ENCODE results near the gene KCTD6. TPM values are rescaled to one million over a fixed set of nuclear protein-coding genes. Genes with fewer than 3 reads are reported as not detected.

KCTD6 gene
- 11.7 and 14.0 TPM in 2 replicates for total RNA-seq
- 5.2 TPM for polyA plus RNA-seq (2012)

DNA sequence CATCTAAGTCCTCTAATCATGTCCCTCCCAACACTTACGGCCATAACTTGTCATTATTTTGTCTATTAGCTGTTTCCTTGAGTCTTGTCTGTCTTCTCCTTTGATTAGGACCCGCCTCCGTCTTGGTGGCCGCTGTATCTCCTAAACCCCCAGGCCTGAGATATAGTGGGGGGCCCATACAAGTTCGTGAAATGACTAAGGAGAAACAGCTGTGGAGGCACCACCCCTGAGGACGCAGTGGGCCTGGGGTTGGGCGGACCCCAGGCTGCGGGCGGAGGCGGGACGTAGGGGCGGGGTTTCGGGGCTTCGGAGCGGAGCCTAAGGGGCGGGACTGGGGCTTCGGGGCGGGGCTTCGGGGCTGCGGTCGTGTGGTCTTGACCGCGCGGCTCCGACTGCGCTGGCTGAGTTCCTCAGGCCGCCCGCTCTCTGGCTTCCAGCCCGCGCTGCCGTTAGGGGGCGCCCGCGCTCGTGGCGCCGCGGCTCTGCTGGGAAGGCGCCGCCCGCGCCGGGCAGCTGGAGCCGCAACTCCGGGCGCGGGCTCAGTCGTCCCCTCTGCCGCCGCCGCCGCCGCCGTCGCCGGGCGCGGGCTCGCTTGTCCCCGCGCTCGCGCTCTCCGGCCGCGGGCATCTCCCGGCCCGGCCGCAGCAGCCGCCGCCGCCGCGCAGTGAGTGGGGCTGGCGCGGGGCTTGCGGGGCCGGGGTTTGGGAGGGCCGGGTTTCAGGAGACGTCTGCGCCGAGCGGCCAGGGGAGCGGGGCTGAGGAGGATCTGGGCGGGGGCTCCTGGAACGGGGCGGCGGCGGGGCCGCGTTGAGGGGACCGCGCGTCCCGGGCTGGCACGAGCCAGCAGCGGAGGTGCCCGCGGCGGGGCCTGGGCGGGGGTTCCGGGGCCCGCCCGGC lies at the start of gene KCTD6:
KCTD6 (plus strand) TSS at position 591 of the 897 bp plus-strand sequence. CDS start 6,660 bp downstream, outside the sequence.
- peak; percentile 93 for DNase-seq (ENCODE audit: low read depth)

DNA sequence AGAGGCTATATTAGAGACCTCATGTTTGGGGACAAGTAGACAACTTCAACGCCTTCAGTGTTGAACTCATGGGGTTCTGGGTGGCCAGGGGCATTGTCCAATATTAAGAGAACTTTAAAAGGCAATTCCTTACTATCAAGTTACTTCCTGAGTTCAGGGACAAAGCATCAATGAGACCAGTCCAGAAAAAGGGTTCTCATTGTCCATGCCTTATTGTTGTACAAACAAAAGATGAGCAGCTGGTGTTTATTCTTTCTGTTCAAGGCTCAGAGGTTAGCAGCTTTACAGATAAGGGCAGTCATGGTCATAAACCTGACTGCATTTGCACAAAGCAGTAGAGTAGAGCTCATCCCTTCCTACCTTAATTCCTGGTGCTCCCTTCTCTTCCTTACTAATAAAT lies 39.7 kb upstream of the KCTD6 start:
- no peak for DNase-seq (ENCODE audit: low read depth)

GRCh38 chr3:58459160-58459559 lies 32.7 kb upstream of the KCTD6 start:
- DNase-seq (ENCODE audit: low read depth): no peak

DNA sequence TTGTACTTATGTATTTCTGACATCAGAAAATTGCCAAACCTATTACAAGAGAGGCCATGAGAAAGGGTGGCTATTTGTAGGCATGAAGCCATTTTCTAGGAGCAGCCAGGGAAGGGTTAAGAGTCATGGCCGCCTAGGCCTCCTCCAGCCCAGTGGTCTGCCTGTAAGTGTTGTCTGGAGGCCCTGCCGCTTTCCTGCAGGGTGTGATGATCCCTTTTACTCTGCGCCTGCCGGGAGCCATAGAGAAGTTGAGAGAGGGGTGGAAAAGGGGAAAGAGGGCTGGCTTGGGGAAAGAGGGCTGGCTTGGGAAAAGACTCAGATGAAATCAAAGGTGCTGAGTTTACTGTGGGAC lies 29.1 kb upstream of the KCTD6 start:
- no peak for DNase-seq (ENCODE audit: low read depth)

- DNase-seq (ENCODE audit: low read depth): peak; percentile 94
These were observed 28.5 kb upstream of the KCTD6 start for GRCh38 chr3:58463181-58463941.

DNA sequence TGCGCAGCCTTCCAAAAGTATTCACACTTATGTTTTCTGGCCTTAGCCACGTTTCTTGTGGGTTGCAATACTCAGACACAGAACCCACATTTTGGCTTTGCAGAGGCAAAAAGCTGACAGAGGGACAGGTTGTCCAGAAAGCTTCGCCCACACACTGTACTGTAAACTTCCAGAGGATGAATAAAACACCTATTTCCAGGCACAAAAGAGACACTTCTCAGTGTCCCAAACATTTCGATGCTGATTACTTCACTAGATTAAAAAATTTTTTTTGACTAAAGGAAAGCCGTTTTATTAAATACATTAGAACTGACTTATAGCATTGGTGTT lies 28.0 kb upstream of the KCTD6 start:
- no peak for DNase-seq (ENCODE audit: low read depth)

DNA sequence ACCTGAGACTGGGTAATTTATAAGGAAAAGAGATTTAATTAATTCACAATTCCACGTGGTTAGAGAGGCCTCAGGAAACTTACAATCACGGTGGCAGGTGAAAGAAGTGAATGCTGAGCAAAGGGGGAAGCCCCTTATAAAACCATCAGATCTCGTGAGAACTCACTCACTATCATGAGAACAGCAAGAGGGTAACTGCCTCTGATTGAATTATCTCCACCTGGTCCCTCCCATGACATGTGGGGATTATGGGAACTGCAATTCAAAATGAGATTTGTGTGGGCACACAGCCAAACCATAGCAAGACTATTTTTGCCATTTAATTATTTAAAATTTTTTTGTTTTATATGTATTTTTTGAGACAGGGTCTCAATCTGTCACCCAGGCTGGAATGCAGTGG lies 27.0 kb upstream of the KCTD6 start:
- DNase-seq (ENCODE audit: low read depth): no peak

- DNase-seq (ENCODE audit: low read depth): no peak
These were observed 24.9 kb upstream of the KCTD6 start for GRCh38 chr3:58466899-58467563.

DNA sequence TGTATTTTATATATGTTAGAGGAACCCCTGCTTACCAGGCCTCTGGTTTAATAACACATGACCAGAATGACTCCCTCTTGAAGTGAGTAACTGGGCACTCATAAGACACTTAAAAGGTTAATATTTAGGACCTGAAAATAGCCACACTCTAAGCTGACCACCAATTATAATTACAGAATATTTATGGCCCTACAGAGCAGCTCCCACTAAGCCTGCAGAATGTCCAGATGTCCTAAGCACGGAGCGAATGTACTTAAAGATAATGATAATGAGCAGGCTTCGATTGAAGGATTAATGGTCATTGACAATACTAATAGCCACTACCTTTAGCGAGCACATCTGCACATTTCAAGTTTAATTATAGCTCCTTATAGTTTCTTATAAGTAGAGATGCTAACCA lies 22.8 kb upstream of the KCTD6 start:
- no peak for DNase-seq (ENCODE audit: low read depth)

GRCh38 chr3:58470363-58471024 lies 21.4 kb upstream of the KCTD6 start:
- no peak for DNase-seq (ENCODE audit: low read depth)

- DNase-seq (ENCODE audit: low read depth): peak; percentile 83
These were observed 20.6 kb upstream of the KCTD6 start for GRCh38 chr3:58471025-58471887.

- DNase-seq (ENCODE audit: low read depth): no peak
These were observed 18.6 kb upstream of the KCTD6 start for GRCh38 chr3:58473275-58473674.

DNA sequence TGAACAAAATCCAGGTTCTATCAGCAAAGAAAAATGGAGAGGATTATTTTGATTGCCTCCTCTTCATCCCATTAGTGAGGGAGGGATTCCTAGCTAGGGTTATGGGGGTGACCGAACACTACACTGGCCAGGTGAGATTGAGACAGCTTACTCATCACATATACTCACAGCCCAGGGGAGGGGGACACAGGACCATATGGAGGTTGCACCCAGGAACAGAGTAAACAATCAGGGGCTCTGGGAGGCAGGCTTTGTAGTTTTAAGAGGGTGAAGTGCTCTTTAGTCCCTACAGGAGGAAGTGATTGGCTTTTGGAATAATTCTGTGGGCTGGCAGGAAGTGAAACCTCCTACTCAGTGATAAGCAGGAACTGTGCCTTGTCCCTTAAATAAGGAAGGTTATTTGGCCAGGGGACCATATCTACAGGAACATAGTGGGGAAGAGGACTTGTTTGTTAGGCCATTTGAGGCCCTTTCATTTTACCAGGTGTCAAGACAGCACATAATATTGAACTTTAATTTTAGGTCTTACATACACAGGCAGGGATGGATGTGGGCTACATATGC lies 17.5 kb upstream of the KCTD6 start:
- DNase-seq (ENCODE audit: low read depth): no peak

GRCh38 chr3:58474967-58475578 lies 16.8 kb upstream of the KCTD6 start:
- DNase-seq (ENCODE audit: low read depth): no peak

DNA sequence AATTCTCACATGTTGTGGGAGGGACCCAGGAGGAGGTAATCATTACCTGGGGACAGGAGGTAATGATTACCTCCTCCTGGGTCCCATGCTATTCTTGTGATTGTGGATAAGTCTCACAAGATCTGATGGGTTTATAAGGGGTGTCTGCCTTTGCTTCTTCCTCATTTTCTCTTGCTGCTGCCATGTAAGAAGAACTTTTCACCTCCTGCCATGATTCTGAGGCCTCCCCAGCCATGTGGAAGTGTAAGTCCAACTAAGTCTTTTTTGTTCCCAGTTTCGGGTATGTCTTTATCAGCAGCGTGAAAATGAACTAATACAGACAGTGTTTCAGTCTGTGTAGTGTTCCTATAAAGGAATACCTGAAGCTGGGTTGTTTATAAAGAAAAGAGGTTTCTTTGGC lies 13.1 kb upstream of the KCTD6 start:
- no peak for DNase-seq (ENCODE audit: low read depth)

DNA sequence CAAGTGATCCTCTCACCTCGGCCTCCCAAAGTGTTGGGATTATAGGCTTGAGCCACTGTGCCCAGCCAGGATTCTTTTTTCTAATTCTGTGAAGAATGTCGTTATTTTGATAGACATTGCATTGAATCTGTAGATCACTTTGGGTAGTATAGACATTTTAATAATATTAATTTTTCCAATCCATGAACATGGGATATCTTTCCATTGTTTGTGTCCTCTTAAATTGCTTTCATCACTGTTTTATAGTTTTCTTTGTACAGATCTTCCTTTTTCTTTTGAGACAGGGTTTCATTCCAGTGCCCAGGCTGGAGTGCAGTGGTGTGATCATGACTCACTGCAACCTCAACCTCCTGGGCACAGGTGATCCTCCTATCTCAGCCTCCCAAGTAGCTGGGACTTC lies 11.6 kb upstream of the KCTD6 start:
- DNase-seq (ENCODE audit: low read depth): no peak

- DNase-seq (ENCODE audit: low read depth): no peak
These were observed 8.8 kb upstream of the KCTD6 start for GRCh38 chr3:58482917-58483636.

DNA sequence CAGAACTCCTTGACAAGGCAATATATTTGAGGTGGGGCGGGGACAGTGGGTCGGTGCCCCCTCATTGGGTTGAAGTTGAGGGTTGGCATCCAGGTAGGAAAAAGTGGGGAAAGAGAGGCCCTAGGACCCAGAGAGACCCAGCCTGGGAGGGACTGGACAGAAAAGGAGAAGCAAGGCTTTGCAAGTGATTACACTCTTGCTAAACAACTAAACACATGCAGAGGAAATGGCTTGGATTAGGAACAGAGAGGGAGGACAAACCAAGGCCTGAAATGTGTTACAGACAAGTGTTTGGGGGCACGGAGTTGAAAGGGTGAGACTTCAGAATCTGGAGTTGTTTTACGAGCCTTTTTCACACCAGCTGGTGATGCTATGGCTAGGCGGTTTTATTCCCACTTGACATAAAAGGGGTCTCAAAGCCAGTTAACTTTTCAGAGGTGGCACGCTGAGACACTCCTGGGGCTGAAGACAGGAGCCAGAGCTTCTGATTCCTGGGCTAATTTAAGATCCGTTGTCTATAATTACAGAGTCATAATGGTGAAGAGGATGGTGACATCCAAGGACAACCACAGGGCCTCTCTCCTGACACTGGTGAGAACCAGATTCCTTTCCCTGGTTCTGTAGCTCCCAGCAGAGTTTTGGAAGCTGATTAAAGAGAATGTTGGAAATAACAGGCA lies 7.7 kb upstream of the KCTD6 start:
- DNase-seq (ENCODE audit: low read depth): no peak

DNA sequence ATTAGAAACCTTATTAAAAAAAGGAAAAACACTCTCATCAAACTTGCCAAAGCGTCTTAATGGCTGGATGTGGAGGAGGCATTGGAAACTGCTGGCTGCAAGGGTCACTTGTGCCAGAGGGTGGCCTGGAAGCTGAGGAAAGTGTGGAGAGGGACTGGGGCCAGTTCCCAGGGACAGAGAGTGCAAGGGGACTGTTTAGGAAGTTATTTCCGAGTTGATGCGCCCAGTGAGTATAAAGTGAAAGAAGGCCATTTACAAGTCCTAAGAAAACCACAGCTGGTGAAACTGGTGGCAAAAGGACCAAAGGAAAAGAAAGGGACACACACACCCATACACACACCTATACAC lies 7.2 kb upstream of the KCTD6 start:
- DNase-seq (ENCODE audit: low read depth): no peak

Data from myocyte (in vitro differentiated cells).